NCI-H2107 treated with DMSO at 0.1 percent for 48 hours (cell line): ENCODE results near the gene MOCS1.

ENCODE experiments used
- DNase-seq: peaks from one replicate; lab custom pipeline; 2025; ENCODE audit not compliant: unreplicated experiment; lab: John Stamatoyannopoulos, UW

MOCS1 gene

GRCh38 chr6:39904946-39905639 lies 29.2 kb downstream of the MOCS1 start:
- no peak for DNase-seq

- no peak for DNase-seq
Observed at GRCh38 chr6:39903656-39904055, 30.6 kb downstream of the MOCS1 start.

DNA sequence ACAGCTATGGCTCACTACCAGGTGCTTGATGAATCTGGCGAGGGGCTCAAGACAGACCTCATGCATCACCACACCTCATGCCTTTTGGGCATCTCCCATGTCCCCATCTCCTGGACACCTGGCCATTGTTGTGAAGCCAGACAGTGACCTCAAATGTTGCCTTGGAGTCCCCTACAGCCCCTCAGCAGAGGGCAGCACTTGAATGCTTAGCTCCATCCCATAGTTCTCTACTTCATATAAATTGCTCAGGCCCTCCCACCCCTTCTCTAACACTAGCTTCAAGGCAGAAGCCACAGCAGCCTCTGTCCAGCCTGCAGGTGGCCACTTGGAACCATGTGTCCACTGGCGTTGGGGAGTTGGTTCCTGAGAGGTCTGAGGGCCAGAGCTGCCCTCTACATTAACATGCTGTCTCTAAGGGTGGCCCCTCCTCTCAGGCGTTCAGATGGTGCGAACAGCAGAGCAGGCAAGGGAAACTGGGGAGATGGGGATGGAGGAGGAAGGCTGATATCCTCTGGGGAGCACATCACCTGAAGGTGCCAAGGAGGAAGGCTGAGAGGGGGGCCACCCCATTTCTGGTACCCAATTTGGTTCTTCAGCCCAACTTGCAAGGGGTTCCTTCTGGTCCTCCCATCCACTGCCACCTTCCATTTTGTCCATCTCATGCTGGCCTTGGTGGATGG lies 31.3 kb downstream of the MOCS1 start:
- DNase-seq, result no peak

- no peak for DNase-seq
Observed at GRCh38 chr6:39902136-39902535, 32.1 kb downstream of the MOCS1 start.

GRCh38 chr6:39901670-39902069 lies 32.6 kb downstream of the MOCS1 start:
- DNase-seq, result no peak

DNA sequence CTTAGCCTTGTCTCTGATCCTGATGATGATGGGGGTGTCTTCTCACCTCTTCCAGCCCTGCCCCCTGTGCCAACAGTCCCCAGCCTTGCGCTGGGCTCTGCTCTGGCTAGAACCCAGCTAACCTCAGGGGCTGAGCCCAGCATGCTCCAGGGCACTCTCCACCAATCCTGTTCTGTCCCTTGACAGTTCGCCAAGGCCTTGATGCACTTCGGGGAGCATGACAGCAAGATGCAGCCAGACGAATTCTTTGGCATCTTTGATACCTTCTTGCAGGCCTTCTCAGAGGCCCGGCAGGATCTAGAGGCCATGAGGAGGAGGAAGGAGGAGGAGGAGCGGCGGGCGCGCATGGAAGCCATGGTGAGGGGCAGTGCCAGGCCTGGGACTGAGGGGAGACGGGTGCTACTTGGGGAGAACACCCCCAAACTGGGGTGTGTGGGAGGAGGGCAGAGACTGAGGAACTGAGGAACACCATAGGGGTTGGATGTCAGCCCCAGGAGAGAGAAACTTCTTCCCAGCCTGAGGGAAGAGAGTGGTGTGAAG lies 33.1 kb downstream of the MOCS1 start:
- DNase-seq, result no peak

- no peak for DNase-seq
Observed at GRCh38 chr6:39899554-39900295, 34.5 kb downstream of the MOCS1 start.

GRCh38 chr6:39898625-39899024 lies 35.6 kb downstream of the MOCS1 start:
- no peak for DNase-seq

DNA sequence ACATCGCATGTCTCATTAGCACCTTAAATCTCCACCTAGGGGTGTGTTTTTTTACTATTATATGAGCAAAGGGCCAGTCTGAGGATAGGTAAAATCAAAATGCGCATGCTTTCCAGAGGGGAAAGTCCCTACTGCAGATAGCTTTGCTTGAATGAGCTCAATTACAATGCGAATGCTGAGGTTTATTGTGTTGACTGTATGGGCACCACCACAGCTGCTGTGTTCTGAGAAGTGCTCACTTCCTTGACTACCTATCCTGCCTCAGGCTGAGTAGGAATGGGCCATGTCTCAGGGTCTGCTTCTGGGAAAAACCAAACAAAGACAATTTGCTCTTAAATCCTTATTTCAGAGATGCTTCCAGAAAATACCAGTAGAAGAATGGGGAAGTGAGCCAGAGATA lies 36.6 kb downstream of the MOCS1 start:
- DNase-seq, result no peak

DNA sequence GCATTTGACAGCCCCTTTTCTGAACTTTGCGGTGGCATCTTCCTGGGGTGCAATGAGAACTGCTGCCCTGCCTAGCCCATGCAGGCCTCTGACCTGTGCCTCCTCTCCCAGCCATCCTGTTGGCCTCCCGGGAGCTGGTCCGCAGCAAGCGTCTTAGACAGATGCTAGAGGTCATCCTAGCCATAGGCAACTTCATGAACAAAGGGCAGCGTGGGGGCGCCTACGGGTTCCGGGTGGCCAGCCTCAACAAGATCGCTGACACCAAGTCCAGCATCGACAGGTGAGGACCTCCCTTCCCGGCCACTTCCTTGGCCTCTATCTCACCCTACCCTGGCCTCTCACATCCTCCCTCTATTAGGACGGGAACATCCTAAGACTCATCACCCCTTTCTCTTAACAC lies 37.6 kb downstream of the MOCS1 start:
- no peak for DNase-seq

- DNase-seq, result no peak
Observed at GRCh38 chr6:39893286-39893685, 41.0 kb downstream of the MOCS1 start.

DNA sequence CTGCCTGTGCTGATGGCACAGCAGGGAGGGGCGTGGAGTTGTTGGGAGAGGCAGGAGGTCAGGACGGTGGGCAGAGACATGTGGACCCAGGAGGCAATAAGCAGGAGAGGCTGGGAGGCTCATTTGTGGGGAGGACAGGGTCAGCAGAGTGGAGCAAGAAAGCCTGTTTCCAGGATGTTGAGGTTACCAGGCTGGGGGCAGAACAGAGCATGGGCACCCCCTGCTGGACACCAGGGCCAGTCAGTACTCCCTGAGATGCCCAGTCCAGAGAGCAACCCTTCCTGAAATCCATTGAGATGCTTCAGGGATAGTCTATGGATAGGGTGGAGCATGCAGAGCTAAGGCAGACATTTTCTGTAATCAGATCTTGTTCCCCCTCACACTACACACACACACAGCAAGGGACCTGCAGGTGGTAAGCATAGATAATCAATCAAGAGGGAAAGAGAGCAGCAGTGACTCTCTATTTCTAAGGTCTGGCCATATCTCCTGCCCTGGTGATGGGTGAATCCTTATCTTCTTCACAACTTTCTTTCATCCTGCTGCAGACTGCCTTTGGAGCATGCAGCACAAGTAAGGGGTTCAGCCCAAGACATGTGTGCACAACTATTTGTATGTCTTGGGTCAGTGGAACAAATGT lies 41.7 kb downstream of the MOCS1 start:
- DNase-seq, result peak; percentile 7

- no peak for DNase-seq
Observed at GRCh38 chr6:39891976-39892375, 42.3 kb downstream of the MOCS1 start.

GRCh38 chr6:39891353-39891752 lies 42.9 kb downstream of the MOCS1 start:
- DNase-seq, result no peak

GRCh38 chr6:39889229-39889628 lies 45.0 kb downstream of the MOCS1 start:
- DNase-seq, result no peak

DNA sequence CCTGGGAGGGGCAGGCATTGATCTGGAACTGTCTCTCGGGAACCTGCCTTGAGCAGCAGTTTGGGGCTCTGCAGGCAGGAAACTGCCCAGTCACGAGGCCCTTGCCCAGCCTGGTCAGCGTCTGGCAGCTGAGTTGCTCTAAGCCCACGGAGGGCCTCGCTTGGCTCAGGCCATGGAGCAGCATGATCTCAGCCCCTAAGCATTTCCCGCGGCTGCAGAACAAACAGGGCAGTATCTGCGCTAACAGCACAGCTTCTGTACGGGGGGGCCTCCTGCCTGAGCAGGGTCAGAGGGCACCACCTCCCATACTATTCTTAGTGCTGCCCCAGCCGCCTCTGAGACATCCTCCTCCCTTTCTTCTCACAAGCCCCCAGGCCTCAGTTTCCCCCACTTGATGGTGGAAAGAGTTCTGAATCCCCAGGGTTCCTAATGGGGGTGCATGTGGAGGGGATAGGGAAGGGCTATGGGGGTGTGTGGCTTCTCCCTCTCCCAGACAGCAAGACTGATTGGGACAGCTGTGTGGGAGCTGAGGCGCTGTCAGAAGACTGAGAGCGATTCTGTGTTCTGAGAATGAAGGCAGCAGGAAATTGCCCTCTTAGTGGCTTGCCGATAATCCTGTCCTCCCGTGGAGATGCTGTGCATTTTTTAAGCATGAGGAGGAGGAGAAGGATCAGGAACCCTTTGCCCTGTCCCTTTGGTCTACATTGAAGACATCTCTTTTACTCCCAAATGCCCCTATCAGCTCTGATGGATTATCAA lies 46.4 kb downstream of the MOCS1 start:
- DNase-seq, result no peak

DNA sequence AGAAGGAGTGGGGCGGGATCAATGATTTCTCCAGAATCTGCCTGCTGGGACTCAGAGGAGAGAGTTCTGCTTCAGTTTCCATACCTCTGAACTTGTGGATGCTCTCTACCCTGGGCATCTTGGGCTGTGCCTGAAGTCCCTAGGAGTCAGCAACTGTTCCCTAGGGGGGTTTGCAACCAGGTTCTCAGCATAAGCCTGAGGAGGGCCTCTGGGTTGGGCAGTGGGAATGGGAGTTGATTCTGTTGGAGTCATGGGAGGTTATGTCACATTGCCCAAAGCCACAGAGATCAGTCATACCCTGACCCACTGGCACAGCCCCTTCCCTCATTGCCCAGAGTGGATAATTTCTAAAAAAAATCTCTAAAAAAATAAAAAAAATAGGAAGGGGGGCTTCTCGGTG lies 47.4 kb downstream of the MOCS1 start:
- DNase-seq, result no peak

GRCh38 chr6:39885691-39886090 lies 48.6 kb downstream of the MOCS1 start:
- DNase-seq, result no peak

DNA sequence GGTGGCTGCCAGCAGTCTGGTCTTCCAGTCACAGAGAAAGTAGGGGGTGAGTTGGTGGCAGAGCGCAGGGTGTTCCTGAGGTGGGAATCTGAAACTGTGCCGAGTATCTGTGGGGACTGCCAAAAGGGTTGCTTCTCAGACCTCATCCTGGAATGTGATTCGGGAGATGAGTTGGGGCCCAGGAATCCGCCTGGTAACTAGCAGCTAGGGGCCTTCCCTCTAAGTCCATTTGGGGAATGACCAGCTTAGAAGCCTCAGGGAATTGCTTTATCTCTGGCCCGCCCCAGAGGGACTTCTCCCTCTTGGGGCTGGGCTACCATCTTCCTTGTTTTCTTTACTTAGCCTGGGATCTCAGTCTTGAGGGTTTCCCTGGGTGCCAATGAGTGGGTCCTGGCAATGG lies 49.6 kb downstream of the MOCS1 start:
- no peak for DNase-seq

DNA sequence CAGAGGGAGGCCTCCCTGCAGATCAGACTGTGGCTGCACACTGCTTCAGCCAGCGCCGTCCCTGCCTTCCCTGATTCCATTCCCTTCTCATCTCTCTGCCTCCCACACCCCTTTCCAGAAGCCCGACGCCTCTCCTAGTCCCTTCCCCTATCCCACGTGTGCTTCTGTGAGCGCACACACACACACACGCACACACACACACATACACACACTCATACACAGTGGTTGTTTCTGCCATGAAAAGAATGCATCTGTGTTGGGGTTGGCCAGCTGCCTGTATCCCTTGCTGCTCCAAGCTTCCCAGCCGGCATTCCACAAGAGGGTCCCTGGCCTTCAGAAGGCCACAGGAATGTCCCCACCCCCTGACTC lies 51.7 kb downstream of the MOCS1 start:
- no peak for DNase-seq
